GM12892 (cell line): ENCODE results near the gene LGI4.

Experiments used
- POLR2A ChIP-seq: IDR thresholded peaks from 2 replicates; pipeline ENCODE4 v1.6.1; 2011; ENCODE audit warnings: low read depth, low read length, control low read depth
- POLR2AphosphoS5 ChIP-seq: IDR thresholded peaks from 2 replicates; pipeline ENCODE4 v1.6.1; 2011; ENCODE audit warnings: low read depth, low read length, control low read depth

GRCh38 chr19:35162471-35163326 is 27.8 kb upstream of the LGI4 start:
- no peak for TF ChIP-seq POLR2A
- TF ChIP-seq POLR2AphosphoS5: no peak
